ENCODE data around the gene ACVR1B.

DNA sequence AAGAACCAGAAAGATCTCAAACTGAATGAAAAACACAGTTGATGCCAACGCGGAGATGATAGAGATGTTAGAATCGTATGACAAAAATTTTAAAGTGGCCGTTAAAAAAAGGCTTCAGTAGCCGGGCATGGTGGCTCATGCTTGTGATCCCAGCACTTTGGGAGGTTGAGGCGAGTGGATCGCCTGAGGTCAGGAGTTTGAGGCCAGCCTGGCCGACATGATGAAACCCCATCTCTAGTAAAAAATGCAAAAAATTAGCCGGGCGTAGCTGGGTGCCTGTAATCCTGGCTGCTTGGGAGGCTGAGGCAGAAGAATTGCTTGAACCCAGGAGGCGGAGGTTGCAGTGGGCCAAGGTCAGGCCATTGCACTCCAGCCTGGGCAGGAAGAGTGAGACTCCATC is 49.6 kb upstream of the ACVR1B start:
- TF ChIP-seq, protein P1, sequence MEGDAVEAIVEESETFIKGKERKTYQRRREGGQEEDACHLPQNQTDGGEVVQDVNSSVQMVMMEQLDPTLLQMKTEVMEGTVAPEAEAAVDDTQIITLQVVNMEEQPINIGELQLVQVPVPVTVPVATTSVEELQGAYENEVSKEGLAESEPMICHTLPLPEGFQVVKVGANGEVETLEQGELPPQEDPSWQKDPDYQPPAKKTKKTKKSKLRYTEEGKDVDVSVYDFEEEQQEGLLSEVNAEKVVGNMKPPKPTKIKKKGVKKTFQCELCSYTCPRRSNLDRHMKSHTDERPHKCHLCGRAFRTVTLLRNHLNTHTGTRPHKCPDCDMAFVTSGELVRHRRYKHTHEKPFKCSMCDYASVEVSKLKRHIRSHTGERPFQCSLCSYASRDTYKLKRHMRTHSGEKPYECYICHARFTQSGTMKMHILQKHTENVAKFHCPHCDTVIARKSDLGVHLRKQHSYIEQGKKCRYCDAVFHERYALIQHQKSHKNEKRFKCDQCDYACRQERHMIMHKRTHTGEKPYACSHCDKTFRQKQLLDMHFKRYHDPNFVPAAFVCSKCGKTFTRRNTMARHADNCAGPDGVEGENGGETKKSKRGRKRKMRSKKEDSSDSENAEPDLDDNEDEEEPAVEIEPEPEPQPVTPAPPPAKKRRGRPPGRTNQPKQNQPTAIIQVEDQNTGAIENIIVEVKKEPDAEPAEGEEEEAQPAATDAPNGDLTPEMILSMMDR (IDR thresholded peaks at IDR 0.05) = no peak
- TF ChIP-seq POLR2AphosphoS5 (IDR thresholded peaks at IDR 0.05; ENCODE audit: insufficient read depth in 1 of 2, low read depth in 1 of 2) = no peak
- TF ChIP-seq POLR2A (IDR thresholded peaks at IDR 0.05) = no peak

Data from vagina (tissue), 2 donors.